ENCODE data around the gene ADGRV1.
A peak's percentile ranks its signal among the peaks of the same experiment; 100 is the strongest.

ADGRV1 gene

DNA sequence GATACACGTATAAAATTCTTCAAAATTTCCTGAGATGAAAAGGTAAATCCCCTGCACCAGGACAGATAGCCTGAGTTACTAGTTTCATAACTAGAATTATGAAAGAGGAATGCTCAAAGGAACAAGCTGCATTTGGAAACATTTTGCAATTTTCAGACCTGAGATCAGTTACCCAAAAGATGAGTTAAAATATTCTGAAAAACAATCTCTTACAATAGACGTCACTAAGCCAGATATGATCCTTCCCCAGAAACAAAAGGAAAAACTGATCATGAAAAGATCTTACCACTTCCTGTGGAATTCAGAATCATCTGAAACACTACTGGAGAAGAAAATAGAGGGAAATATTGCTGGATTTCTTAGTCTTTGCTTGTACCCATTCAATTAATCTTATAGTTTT, 619.9 kb downstream of the ADGRV1 start:
- no peak for DNase-seq

DNA sequence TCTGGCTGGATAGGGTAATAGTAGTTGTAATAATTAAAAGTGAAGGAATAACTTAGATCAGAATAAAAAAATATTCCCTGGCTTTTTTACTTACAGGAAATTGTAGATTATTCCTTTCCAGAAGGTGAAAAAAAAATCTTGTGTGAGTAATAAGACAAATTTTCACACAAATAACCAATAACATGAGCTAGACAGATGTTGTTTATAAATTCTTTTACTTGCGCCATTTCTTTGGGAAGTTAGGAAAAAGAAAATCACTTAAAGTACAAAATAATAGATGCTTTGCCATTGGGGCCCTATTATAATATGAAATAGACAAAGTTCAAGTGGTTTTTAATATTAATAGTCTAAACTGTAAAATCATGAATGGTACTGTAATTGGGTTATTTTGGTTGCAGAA, 620.4 kb downstream of the ADGRV1 start:
- DNase-seq = no peak

DNA sequence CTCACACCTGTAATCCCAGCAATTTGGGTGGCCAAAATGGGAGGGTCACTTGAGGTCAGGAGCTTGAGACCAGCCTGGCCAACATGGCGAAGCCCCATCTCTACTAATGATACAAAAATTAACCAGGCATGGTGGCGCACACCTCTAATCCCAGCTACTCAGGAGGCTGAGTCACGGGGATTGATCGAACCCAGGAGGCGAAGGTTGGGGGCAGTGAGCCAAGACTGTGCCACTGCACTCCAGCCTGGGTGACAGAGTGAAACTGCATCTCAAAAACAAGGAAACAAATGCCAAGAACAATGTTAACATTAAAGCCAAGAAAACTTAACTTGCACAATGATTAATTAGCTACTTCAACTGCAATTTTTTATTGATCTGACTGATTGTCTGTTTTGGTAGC, 621.9 kb downstream of the ADGRV1 start:
- no peak for DNase-seq

DNA sequence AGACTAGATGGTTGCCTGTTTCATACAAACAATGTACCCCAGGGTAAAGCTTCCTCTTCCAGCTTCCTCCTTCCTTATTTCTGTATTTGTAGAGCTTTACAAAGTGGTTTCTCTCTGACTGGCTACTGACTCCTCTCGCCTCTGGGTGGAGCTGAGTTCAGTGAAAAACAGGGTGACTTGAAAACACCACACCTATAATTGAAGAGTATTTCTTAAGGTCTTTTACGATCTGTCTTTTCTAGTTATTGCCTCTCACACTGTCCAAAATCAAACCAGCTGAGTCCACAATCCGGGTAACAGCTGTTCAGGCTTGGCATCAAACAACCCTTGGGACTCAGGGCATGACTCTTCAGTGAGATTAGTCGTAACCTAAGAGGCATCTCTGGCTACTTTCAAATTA, 624.2 kb downstream of the ADGRV1 start:
- peak in 1 of 2 experiments; percentile 21 for DNase-seq

DNA sequence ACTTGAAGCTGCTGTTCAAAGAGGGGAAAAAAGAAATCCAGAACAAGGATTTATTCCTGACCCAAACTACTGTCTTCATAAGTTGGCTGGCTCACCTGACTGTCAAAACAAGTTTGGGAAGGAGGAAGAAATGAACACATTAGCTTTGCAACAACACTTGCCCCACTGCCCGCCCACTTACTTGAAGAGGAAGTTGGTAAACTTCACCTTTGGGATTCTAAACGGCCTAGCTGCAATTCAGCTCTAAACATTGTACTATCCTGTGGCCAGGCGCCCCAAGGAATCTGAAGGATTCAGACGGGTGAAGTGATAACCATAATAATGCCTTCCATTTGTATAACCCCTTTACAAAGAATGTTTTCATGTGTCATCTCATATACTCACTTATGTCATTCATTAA, 625.1 kb downstream of the ADGRV1 start:
- no peak for DNase-seq

DNA sequence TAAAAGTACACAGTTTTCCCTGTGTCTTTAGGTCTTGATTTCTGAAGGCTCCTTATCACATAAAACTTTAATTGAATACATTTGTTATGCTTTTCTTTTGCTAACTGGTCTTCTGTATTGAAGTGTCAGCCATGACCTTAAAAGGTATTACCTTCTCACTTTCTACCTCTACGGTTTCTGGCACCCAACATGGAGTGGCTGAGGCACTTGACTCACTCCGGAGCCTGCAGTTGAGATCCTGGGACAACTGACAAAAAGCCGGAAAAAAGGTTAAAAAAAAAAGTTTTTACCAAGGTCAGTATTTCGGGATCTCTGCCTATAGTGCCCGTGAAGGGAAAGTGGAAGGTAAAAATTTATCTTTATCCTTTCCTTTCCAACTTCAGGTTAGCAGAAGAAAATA, 627.5 kb downstream of the ADGRV1 start:
- no peak for DNase-seq

DNA sequence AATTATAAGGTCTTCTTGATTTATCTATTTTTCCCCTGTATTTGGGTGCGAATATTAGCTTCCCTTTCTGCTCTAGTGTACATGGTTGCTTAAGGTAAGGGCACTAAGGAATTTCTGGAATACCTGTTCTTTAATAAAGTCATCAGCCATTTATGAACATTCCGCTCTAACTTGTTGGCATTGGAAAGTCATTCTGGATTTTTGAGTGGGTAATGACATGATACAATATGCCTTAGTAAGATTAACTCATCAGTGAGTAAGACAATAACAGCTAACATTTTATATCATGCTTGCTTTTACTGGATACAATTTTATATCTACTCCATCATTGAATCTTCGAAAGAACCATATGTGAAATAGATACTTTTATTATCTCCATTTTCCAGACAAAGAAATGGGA, 628.4 kb downstream of the ADGRV1 start:
- no peak for DNase-seq

DNA sequence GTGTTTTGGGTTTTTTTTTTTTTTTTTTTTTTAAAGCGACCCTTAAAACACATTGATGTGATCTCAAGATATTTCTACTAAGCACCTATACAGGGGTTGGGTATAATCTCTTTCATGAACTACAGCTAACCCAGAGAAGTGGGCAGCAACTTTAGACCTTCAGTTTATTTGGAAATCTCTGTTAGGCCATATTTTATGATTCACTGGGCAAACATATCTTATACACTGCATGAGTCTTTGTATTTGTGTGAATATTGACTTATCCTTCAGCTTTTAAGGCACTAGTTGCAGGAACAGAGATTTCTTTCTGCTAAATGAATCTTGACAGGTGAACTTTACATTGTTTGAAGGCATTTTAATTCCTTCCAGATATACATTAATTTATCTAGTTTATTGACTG, 630.2 kb downstream of the ADGRV1 start:
- DNase-seq = no peak

DNA sequence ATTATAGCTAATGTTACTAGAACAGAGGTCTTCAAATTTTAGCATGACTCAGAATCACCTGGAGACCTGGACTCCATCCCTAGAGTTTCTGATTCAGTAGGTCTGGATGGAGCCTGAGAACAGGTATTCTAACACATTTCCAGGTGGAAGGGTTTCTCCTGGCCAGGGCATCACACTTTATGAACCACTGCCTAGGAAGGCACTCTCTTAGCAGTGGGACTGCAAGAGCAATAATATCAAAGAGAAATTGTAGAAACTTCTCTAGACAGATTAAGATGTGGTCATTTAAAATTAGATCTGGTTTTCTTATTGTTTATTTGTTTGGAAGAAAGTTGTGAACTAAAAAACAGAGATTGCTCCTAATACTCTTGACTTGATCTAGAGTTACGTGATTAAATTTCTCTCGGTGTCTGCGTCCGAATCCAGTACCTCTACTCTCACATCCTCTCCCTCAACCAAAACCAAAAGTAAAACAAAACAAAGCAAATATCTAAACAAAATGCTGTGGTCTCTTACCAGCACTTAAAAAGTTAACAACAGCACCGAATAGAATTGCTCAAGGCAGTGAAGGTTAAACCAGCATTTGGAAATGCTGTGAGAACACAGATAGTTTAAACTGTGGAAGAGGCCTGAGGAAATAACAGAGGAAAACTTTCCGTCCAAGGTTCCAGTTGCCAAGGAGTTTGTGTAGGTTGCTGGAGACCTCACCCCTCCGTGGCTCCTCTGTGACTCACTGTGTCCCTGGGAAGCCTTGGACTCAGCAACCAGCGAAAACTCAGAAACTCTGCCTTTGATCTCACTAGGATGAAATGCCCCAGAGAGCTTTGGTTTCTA, 631.1 kb downstream of the ADGRV1 start:
- no peak for DNase-seq

DNA sequence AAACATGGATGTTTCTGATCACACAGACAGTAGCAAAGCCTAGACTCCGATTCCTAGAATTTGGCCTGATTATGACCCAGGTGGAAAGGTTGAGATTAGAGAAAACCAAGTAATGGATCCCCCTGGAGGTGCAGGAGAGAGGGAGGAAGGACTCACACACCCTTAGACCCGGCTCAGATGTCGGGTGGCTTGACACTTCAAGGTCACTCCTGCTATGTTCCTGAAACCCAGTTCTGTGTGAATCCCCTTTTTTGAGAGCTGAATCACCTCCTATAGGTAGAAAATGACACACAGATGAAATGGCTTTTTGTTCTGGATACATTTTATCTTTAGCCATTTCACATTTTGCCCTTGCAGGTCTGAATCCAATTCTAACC, 631.7 kb downstream of the ADGRV1 start:
- DNase-seq = no peak

DNA sequence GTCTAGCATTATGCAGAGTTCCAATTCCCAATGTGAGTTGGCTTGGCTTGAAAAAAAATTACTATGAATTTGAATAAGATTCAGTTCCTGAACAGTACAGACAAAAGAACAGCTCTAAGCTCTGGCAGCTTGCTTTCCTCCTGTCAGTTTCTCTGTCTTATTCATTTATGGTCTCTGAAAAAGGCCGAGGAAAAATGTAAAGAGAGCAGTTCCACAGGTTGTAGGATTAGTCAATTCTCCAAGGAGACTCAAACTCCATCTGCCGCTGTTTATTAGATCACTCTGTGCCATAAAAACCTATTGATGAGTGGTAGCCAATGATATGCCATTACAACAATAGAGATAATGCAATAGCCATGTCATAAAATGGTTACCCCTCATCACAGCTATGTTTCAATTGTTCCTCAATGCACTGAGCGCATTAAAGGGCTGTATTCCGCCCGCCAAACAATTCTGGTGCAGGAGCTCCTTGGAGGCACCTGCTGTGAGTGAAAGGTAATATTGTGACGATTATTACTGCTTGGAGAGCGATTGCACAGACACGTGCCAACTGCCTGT, 636.3 kb downstream of the ADGRV1 start:
- DNase-seq = peak in 1 of 2 experiments; percentile 55

DNA sequence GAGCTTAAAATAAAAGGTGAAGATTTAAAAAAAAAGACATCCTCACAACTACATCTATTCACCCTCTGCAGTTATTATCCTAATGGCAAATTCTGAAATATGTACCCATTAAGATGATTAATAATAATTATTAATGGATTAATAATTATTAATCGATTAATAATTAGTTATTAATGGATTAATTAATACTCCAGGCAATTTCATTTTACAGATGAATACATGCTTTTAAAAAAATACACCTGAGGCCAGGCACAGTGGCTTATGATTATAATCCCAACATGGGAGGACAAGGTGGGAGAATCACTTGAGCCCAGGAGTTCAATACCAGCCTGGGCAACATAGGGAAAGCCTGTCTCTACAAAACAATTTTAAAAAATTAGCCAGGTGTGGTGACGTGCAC, 642.1 kb downstream of the ADGRV1 start:
- no peak for DNase-seq

DNA sequence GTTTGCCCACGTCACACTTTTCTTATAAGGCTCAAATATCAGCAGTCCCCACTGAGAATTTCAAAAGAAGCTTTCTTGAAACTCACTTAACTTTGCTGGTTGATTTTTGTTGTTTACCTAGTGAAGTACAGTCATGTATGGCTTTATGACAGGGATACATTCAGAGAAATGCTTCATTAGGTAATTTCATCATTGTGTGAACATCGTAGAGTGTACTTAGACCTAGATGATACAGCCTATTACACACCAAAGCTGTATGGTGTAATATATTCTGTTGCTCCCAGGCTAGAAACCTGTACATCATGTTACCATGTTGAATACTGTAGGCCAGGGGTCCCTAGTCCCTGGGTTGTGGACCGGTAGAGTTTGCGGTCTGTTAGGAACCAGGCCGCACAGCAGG, 647.5 kb downstream of the ADGRV1 start:
- DNase-seq = no peak

DNA sequence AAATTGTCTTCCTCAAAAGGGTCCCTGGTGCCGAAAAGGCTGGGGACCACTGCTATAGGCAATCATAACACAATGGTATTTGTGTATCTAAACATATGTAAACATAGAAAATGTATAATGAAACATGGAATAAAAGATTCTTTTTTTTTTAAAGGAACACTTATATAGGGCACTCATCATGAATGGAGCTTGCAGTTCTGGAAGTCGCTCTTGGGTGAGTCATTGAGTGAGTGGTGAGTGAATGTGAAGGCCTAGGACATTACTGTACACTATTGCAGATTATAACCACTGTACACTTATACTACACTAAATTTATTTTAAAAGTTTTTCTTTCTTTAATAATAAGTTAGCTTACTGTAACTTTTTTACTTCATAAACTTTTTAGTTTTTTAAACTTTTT, 648.1 kb downstream of the ADGRV1 start:
- DNase-seq = no peak

DNA sequence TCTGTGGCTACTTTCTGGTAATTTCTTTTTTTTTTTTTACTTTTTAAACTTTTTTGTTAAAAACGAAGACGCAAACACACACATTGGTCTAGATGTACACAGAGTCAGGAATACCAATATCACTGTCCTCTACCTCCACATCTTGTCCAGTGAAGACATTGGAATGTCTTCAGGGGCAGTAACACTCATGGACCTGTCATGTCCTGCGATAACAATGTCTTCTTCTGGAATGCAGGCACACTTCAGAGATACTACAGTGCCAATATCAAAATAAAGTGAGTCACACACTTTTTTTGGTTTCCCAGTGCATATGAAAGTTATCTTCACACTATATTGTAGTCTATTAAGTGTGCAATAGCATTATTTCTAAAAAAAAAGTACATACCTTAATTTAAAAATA, 648.7 kb downstream of the ADGRV1 start:
- no peak for DNase-seq

DNA sequence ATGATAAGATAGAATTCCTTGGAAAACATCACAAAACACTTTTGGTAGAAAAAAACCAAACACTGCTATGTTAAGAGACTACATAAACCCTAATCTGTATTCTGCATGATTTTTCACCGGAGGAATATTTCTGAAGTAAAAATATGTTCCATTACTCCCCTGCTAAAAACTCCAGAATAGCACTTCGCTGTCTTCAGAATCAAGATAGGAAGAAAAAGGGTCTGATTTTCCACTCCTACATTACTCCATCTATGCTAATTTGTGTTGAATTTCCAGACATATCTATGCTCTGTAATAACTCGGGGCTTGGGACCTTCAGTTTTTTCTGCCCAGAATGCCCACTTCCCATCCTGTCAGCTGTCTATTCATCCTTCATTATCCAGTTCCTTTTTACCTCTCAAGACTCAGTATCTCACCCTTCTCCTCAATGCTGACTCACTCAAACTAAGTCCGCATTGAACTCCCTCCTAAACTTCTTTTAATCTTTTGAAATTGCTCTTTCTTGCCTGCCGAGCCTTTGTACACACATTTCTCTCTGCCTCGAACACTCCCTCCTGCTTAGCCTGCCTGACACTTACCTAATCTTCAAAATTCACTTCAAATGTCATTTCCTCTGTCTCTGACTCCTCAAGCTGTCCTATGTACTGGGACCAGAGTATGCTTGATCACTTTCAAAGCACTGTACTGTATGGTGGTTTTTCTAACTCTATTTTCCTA, 653.6 kb downstream of the ADGRV1 start:
- DNase-seq = no peak

DNA sequence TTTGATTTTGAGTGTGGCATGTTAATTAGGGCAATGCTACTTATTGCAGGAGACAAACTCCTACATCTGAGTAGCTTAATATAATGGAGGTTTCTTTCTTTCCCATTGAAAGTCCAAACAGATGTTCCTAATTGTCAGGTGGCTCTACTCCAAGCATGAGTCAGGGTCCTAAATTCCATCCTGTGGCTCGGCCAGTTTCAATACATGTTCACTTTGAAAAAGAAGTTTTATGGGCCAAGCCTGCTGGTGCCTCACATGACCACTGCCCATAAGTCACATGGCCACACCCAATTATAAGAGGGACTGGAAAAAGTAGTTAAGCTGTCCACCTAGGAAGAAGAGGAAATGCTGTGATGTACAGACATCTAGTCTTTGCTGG, 654.1 kb downstream of the ADGRV1 start:
- peak; percentile 45 to 86 for DNase-seq
